ENCODE measurements around the gene TRIM5.

- TF ChIP-seq, protein P1, sequence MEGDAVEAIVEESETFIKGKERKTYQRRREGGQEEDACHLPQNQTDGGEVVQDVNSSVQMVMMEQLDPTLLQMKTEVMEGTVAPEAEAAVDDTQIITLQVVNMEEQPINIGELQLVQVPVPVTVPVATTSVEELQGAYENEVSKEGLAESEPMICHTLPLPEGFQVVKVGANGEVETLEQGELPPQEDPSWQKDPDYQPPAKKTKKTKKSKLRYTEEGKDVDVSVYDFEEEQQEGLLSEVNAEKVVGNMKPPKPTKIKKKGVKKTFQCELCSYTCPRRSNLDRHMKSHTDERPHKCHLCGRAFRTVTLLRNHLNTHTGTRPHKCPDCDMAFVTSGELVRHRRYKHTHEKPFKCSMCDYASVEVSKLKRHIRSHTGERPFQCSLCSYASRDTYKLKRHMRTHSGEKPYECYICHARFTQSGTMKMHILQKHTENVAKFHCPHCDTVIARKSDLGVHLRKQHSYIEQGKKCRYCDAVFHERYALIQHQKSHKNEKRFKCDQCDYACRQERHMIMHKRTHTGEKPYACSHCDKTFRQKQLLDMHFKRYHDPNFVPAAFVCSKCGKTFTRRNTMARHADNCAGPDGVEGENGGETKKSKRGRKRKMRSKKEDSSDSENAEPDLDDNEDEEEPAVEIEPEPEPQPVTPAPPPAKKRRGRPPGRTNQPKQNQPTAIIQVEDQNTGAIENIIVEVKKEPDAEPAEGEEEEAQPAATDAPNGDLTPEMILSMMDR (IDR thresholded peaks at IDR 0.05; ENCODE audit: insufficient read depth, low read length), result no peak
- no peak for TF ChIP-seq POLR2AphosphoS5 (IDR thresholded peaks at IDR 0.05; ENCODE audit: low read depth)
- no peak for TF ChIP-seq GABPA (IDR thresholded peaks at IDR 0.05; ENCODE audit: low read depth)
- no peak for TF ChIP-seq REST (IDR thresholded peaks at IDR 0.05; ENCODE audit: insufficient replicate concordance, low read depth)
- TF ChIP-seq SPI1 (IDR thresholded peaks at IDR 0.05; ENCODE audit: borderline replicate concordance, low read depth), result 0 out of 2 replicates have a peak, but pooled peaks have one; percentile 4
Measured at GRCh38 chr11:5700421-5701054, 15.7 kb upstream of the TRIM5 start.

Data from HL-60 (cell line).